IPS-20b (cell line): Measurements from ENCODE around the gene EML4.

Experiments used
- H3K27ac ChIP-seq: one replicate; pipeline ENCODE4 v1.5.1; 2013; ENCODE audit warnings: low read length
- H3K27me3 ChIP-seq: 2 replicates; pipeline ENCODE4 v1.6.1; 2013; ENCODE audit warnings: mild to moderate bottlenecking, low read length, inconsistent platforms; ENCODE audit not compliant: insufficient read depth
- H3K36me3 ChIP-seq: 2 replicates; pipeline ENCODE4 v1.6.1; 2013; ENCODE audit warnings: low read depth, mild to moderate bottlenecking, inconsistent platforms, low read length, moderate library complexity; ENCODE audit not compliant: insufficient read depth
- H3K4me1 ChIP-seq: 2 replicates; pipeline ENCODE4 v1.6.1; 2013; ENCODE audit warnings: mild to moderate bottlenecking, control low read depth, inconsistent platforms, low read length, moderate library complexity; ENCODE audit not compliant: insufficient read depth
- H3K4me3 ChIP-seq: 2 replicates; pipeline ENCODE4 v1.5.1; 2013; ENCODE audit warnings: mild to moderate bottlenecking, low read length, inconsistent platforms
- H3K9ac ChIP-seq: 2 replicates; pipeline ENCODE4 v1.6.1; 2013; ENCODE audit warnings: low read depth, mild to moderate bottlenecking, inconsistent platforms, low read length, moderate library complexity
- H3K9me3 ChIP-seq: 2 replicates; pipeline ENCODE4 v1.6.1; 2013; ENCODE audit warnings: mild to moderate bottlenecking, low read depth, low read length, inconsistent platforms; ENCODE audit not compliant: insufficient read depth

The EML4 gene

DNA sequence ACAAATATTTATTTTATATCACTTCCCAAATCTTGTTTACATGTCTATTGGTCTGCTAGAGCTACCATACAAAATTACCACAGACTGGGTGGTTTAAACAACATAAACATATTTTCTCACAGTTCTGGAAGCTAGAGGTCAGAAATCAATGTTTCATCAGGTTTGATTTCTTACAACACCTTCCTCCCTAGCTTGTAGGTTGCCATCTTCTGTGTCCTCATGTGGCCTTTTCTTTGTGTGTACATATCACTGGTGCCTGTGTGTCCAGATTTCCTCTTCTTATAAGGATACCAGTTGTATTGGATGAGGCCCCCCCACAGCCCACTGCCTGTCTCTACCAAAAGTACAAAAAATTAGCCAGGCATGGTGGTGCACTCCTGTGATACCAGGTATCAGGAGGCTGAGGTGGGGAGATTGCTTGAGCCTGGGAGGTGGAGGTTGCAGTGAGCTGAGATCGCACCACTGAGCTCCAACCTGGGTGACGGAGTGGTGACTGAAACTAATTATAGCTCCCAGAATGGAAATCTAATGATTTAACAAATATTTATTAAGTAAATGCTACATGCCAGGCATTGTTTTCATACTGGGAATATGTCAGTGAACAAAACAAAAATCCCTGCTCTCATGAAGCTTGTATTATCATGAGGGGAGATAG, 13.6 kb downstream of the EML4 start:
- no peaks in the 10 kb centered on the region for H3K27me3 ChIP-seq
- no peaks in the 10 kb centered on the region; the same call in 1 of the 2 replicates for H3K36me3 ChIP-seq
- no peak overlapping the region for H3K4me3 ChIP-seq
- no peak overlapping the region for H3K9ac ChIP-seq
- H3K27ac ChIP-seq: no peak overlapping the region
- H3K4me1 ChIP-seq: no peaks in the 10 kb centered on the region
- H3K9me3 ChIP-seq: no peaks in the 10 kb centered on the region

DNA sequence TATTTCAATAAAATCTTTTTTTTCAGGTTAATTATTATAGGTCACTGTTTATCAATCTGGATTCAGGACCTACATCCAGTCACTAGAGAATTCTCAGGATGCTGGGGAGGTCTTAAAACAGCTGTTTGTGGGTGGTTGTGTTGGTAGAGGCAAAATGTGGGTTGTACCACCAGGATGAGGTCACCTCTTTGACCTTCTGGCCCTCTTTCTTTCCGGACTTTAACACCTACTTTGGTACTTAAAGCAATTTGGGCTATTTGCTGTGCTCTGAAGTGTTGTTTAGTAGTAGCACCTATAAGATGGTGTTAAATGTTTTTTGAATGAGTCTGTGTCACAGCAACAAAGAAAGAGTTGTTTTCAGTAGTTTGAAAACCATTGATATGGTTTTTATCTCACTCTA, 14.6 kb downstream of the EML4 start:
- no peaks in the 10 kb centered on the region for H3K9me3 ChIP-seq
- H3K36me3 ChIP-seq: no peaks in the 10 kb centered on the region; the same call in 1 of the 2 replicates
- no peaks in the 10 kb centered on the region for H3K4me1 ChIP-seq
- no peak overlapping the region for H3K27ac ChIP-seq
- H3K4me3 ChIP-seq: no peak overlapping the region
- no peak overlapping the region for H3K9ac ChIP-seq
- H3K27me3 ChIP-seq: no peaks in the 10 kb centered on the region

DNA sequence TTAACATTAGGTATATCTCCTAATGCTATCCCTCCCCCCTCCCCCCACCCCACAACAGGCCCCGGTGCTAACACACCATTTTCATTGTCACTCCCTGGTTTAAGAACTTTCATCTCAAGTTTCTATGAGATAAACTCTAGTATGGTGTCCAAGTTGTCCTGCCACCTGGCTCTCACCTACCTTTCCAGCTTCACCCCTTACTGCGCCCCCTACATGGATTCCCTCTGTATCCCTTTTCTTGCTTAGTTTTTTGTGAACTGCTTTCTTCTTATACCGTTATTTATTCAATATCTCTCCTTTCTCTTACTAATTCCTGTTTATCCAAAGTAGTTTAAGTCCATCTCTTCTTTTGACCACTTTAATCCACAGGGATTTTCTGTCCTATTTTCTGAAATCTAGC, 15.2 kb downstream of the EML4 start:
- Histone ChIP-seq H3K9me3 (no peaks in the 10 kb centered on the region), H3K9ac (no peak overlapping the region), H3K4me3 (no peak overlapping the region), H3K4me1 (no peaks in the 10 kb centered on the region), H3K36me3 (no peaks in the 10 kb centered on the region; the same call in 1 of the 2 replicates), H3K27ac (no peak overlapping the region), H3K27me3 (no peaks in the 10 kb centered on the region)

DNA sequence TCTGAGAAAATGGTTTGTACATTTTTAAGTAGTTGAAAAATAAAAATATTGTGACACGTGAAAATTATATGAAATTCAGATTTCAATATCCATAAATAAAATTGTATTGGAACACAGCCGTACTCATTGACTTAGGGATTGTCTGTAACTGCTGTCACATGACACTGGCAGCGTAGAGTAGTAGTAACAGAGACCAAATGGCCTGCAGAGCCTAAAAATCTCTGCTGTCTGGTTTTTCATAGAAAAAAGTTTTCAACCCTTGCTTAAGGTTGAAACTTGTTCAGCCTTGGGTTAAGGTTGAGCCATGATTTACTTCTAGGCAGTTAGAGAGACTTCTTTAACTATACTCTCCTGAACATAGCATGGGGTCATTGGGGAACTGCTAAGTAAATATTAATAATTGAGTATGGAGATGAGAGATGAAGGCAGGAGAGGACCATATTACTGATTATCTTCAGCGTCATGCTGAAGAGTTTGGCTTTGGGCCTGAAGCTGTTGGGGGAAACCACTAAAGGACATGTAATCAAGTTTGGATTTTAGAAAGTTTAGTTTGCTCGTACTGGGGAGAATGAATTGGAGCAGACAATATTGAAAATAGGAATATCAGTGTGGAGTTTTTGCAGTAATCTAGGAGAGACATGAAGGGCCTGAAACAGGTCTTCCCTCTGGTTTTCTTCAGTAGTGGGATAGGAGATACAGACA, 16.2 kb downstream of the EML4 start:
- Histone ChIP-seq H3K4me1 (no peaks in the 10 kb centered on the region), H3K9ac (no peak overlapping the region), H3K27ac (no peak overlapping the region), H3K9me3 (no peaks in the 10 kb centered on the region), H3K4me3 (no peak overlapping the region), H3K36me3 (no peaks in the 10 kb centered on the region; the same call in 1 of the 2 replicates), H3K27me3 (no peaks in the 10 kb centered on the region)

DNA sequence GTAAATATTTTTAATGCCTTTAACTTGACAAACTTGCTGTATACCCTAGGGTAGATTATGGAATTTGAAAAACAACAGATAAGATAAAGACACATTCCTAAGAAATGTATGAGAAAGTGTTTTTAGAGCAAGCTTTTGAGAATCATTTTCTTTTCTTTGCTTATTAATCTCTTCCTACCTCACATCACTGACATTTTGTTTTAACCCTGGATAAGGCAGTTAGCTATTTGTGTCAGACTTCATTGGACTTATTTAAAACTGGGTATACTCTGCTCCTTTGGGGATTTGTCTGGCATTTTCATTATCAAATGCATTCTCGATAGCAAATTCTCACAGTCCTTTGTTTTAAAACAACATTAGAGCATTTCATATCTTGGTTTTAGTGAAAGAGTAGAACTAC, 17.2 kb downstream of the EML4 start:
- no peaks in the 10 kb centered on the region for H3K27me3 ChIP-seq
- H3K4me3 ChIP-seq: no peak overlapping the region
- no peaks in the 10 kb centered on the region for H3K4me1 ChIP-seq
- no peaks in the 10 kb centered on the region for H3K9me3 ChIP-seq
- no peaks in the 10 kb centered on the region; the same call in 1 of the 2 replicates for H3K36me3 ChIP-seq
- H3K27ac ChIP-seq: no peak overlapping the region
- no peak overlapping the region for H3K9ac ChIP-seq

DNA sequence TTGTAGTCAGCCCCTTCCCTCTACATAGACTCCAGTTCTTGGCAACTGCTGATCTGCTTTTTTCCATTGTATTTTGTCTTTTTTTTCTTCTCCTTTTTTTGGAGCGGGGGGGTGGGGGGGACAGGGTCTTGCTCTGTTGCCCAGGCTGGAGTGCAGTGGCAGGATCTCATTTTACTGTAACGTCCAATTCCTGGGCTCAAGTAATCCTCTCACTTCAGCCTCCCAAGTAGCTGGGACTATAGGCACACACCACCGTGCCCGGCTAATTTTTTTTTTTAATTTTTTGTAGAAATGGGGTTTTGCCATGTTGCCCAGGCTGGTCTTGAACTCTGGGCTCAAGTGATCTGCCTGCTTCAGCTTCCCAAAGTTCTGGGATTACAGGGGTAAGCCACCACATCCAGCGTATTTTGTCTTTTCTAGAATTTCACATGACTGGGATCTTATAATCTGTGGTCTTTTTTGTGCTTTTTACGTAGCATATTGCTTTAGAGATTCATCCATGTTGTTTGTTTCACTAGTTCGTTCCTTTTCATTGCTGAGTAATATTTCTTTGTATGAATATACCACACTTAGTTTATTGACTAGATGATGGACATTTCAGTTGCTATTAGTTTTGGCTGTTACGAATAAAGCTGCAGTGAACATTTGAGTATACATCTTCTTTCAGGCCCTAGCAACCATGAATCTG, 17.9 kb downstream of the EML4 start:
- H3K4me3 ChIP-seq: no peak overlapping the region
- no peaks in the 10 kb centered on the region for H3K9me3 ChIP-seq
- H3K27ac ChIP-seq: no peak overlapping the region
- H3K4me1 ChIP-seq: no peaks in the 10 kb centered on the region
- H3K27me3 ChIP-seq: no peaks in the 10 kb centered on the region
- H3K9ac ChIP-seq: no peak overlapping the region
- H3K36me3 ChIP-seq: no peaks in the 10 kb centered on the region

DNA sequence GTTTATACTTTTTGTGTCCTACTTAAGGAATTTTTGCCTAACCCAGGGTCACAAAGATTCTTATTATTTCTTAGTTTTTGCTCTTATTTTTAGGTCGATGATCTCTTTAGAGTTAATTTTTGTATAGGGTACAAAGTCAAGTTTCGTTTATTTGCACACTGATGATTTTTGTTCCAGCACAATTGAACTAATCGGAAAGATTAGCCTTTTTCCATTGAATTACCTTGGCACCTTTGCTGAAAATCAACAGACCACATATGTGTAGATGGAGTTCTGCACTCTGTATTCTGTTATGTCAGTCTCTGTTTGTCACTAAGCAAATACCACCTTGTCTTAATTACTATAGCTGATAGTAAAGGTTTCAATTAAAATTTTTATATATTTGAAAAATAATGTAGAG, 18.7 kb downstream of the EML4 start:
- H3K27me3 ChIP-seq: no peaks in the 10 kb centered on the region
- H3K4me1 ChIP-seq: no peaks in the 10 kb centered on the region
- H3K4me3 ChIP-seq: no peak overlapping the region
- H3K9me3 ChIP-seq: no peaks in the 10 kb centered on the region
- no peak overlapping the region for H3K27ac ChIP-seq
- no peak overlapping the region for H3K9ac ChIP-seq
- no peaks in the 10 kb centered on the region for H3K36me3 ChIP-seq

DNA sequence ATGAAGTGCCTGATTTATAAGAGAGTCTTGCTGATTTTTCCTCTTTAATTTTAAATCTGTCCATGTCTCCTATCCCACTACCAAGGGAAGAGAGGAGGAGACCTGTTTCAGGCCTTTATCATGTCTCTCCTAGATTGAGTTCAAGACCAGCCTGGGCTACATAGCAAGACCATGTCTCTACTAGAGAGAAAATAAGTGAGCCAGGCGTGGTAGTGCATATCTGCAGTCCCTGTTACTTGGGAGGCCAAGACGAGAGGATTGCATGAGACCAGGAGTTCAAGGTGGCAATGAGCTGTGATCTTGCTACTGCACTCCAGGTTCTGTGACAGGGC, 20.0 kb downstream of the EML4 start:
- Histone ChIP-seq H3K9ac (no peak overlapping the region), H3K27me3 (no peaks in the 10 kb centered on the region), H3K9me3 (no peaks in the 10 kb centered on the region), H3K4me3 (no peak overlapping the region), H3K4me1 (no peaks in the 10 kb centered on the region; the same call in 1 of the 2 replicates), H3K27ac (no peak overlapping the region), H3K36me3 (no peaks in the 10 kb centered on the region)

DNA sequence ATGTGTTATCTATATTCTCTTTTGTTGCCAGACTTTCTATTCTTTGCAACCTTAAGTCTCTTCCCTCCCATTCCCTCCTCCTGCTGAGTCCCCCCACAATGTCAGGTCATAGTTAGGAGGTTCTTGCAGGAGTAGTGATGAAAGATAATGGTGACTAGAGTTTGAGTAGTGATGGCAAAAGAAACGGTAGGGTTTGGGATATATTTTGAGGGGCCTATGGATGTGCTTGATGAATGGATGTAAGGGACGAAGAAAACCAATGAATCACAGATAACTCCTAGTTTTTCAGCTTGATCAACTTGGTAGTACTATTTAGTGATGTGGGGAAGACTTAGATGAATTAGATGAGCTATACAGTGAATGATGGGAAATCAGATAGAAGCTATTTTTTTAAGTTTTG, 21.0 kb downstream of the EML4 start:
- Histone ChIP-seq H3K4me1 (no peaks in the 10 kb centered on the region; the same call in 1 of the 2 replicates), H3K27ac (no peak overlapping the region), H3K9ac (no peak overlapping the region), H3K4me3 (no peak overlapping the region), H3K9me3 (no peaks in the 10 kb centered on the region), H3K36me3 (no peaks in the 10 kb centered on the region), H3K27me3 (no peaks in the 10 kb centered on the region)

DNA sequence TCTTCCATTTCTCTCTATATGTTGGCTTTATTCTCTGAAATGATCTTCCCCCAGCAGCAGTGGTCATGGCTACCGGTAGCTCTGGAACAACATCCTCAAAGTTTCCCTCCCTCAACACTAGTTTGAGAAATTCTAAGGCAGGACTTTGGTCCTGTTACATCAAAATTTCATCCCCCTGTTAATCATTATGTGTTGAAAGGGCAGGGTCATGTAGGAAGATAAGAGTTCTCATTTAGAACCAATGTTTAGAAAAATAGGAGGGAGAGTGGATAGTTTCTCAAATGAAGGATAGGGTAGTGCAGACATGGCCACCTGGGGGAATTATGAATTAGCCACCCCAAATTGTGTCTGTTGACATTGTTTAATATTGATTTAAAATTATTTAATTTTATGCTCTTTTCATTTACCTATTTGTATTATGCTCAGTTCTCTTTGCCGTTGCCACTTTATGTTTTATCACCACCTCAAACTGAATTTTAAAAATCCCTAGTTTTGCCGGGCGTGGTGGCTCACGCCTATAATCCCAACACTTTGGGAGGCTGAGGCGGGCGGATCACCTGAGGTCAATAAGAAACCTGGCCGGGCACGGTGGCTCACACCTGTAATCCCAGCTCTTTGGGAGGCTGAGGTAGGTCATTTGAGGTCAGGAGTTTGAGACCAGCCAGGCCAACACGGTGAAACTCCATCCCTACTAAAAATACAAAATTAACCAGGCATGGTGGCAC, 22.3 kb downstream of the EML4 start:
- Histone ChIP-seq H3K27me3 (no peaks in the 10 kb centered on the region), H3K4me3 (no peak overlapping the region), H3K9me3 (no peaks in the 10 kb centered on the region), H3K27ac (no peak overlapping the region), H3K36me3 (no peaks in the 10 kb centered on the region), H3K9ac (no peak overlapping the region), H3K4me1 (peaks cover 3% of the 10 kb centered on the region; the same call in 1 of the 2 replicates)

DNA sequence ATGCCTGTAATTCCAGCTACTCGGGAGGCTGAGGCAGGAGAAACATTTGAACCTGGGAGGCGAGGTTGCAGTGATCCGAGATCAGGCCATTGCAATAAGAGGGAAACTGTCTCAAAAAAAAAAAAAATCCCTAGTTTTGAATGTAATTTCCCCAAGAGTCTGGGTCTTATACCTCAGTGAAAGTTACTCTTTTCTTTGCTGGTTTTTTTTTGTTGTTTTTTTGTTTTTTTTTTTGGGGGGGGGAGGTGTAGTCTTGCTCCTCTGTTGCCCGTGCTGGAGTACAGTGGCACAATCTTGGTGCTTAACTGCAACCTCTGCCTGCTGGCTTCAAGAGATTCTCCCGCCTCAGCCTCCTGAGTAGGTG, 22.8 kb downstream of the EML4 start:
- Histone ChIP-seq H3K27me3 (no peaks in the 10 kb centered on the region), H3K9ac (no peak overlapping the region), H3K27ac (no peak overlapping the region), H3K4me1 (peaks cover 6% of the 10 kb centered on the region; the same call in 1 of the 2 replicates), H3K9me3 (no peaks in the 10 kb centered on the region), H3K4me3 (no peak overlapping the region), H3K36me3 (no peaks in the 10 kb centered on the region)
